Neural progenitor cell (in vitro differentiated cells): ENCODE measurements around the gene UBE2Q2. TPM values are rescaled to one million over a fixed set of nuclear protein-coding genes. Genes with fewer than 3 reads are reported as not detected.
"Not testable (repeated sequence)": the region's sequence is repeated elsewhere in the genome, so short reads cannot be mapped to it uniquely, and the experiment has no call there.

ENCODE experiments used
- DNase-seq: peaks from one replicate; pipeline ENCODE4 v3.0.0-alpha.2; 2016; ENCODE audit warnings: low spot score
- H2AFZ ChIP-seq: fragments of 200-600 bp; sonication (generic); replicated peaks from 2 replicates; pipeline ENCODE4 v1.6.1; 2016; ENCODE audit warnings: antibody characterized with exemption
- H3F3A ChIP-seq: fragments of 200-600 bp; sonication (generic); 2 replicates; pipeline ENCODE4 v1.6.1; 2016; ENCODE audit warnings: antibody characterized with exemption, low read depth
- H3K27ac ChIP-seq: fragments of 200-600 bp; sonication (generic); 2 replicates; pipeline ENCODE4 v1.5.1; 2016; ENCODE audit warnings: mild to moderate bottlenecking
- H3K27me3 ChIP-seq: fragments of 200-600 bp; sonication (generic); 2 replicates; pipeline ENCODE4 v1.6.1; 2016; ENCODE audit warnings: mild to moderate bottlenecking, moderate library complexity
- H3K36me3 ChIP-seq: fragments of 200-600 bp; sonication (generic); 2 replicates; pipeline ENCODE4 v1.5.1; 2016
- H3K4me1 ChIP-seq: fragments of 200-600 bp; sonication (generic); 2 replicates; pipeline ENCODE4 v1.6.1; 2016; ENCODE audit warnings: mixed run types
- H3K4me2 ChIP-seq: fragments of 200-600 bp; sonication (generic); 2 replicates; pipeline ENCODE4 v1.6.1; 2016
- H3K4me3 ChIP-seq: fragments of 200-600 bp; sonication (generic); 2 replicates; pipeline ENCODE4 v1.5.1; 2016
- H3K79me2 ChIP-seq: fragments of 200-600 bp; sonication (generic); 2 replicates; pipeline ENCODE4 v1.6.1; 2016; ENCODE audit warnings: low read depth
- H3K9ac ChIP-seq: fragments of 200-600 bp; sonication (generic); 2 replicates; pipeline ENCODE4 v1.6.1; 2016
- H3K9me3 ChIP-seq: fragments of 200-600 bp; sonication (generic); 2 replicates; pipeline ENCODE4 v1.5.1; 2016; ENCODE audit warnings: low read depth
- H4K20me1 ChIP-seq: fragments of 200-600 bp; sonication (generic); 2 replicates; pipeline ENCODE4 v1.6.1; 2016; ENCODE audit warnings: low read depth
- H3K27ac Mint-ChIP-seq: 3 replicates; pipeline ENCODE4 v1.8.0; 2021; ENCODE audit warnings: mixed read lengths
- H3K27me3 Mint-ChIP-seq: 2 replicates; pipeline ENCODE4 v1.8.0; 2022; ENCODE audit warnings: low read depth, mild to moderate bottlenecking, inconsistent platforms, moderate library complexity, mixed read lengths; ENCODE audit not compliant: insufficient read depth
- H3K36me3 Mint-ChIP-seq: 3 replicates; pipeline ENCODE4 v1.8.0; 2021; ENCODE audit warnings: mixed read lengths
- H3K4me1 Mint-ChIP-seq: 3 replicates; pipeline ENCODE4 v1.8.0; 2021; ENCODE audit warnings: mixed read lengths
- H3K4me3 Mint-ChIP-seq: 3 replicates; pipeline ENCODE4 v1.8.0; 2021; ENCODE audit warnings: mild to moderate bottlenecking, moderate library complexity, mixed read lengths
- H3K9me3 Mint-ChIP-seq: 3 replicates; pipeline ENCODE4 v1.8.0; 2020; ENCODE audit warnings: mixed read lengths
- CTCF ChIP-seq: fragments of 200-600 bp; sonication (generic); IDR thresholded peaks from 2 replicates; pipeline ENCODE4 v1.5.1; 2017; ENCODE audit warnings: antibody characterized with exemption, mild to moderate bottlenecking
- EZH2 ChIP-seq: fragments of 200-600 bp; sonication (generic); IDR thresholded peaks from 2 replicates; pipeline ENCODE4 v1.6.1; 2017; ENCODE audit warnings: antibody characterized with exemption, mild to moderate bottlenecking, moderate library complexity
- EZH2phosphoT487 ChIP-seq: fragments of 200-600 bp; sonication (generic); IDR thresholded peaks from 2 replicates; pipeline ENCODE4 v1.6.1; 2017; ENCODE audit warnings: antibody characterized with exemption
- total RNA-seq: library from RNA; depleted of rRNA; stranded (reverse); fragments of >200 nt; gene quantifications from 2 replicates; pipeline ENCODE4 v1.2.3, GENCODE V29; 2015; ENCODE audit warnings: low replicate concordance

UBE2Q2 gene
- total RNA-seq, 1 donor from 2014 or later: 25.8 TPM

GRCh38 chr15:75844629-75845335, 1.5 kb downstream of the UBE2Q2 start:
- no peaks in the 10 kb centered on the region for H3K9me3 ChIP-seq
- no peak for DNase-seq
- Mint-ChIP-seq H3K27ac (peak overlapping the region; percentile 76), H3K4me3 (peak overlapping the region; percentile 94), H3K36me3 (peaks cover 14% of the 10 kb centered on the region), H3K27me3 (peaks cover 14% of the 10 kb centered on the region), H3K9me3 (no peaks in the 10 kb centered on the region), H3K4me1 (peaks cover 30% of the 10 kb centered on the region)
- H3K79me2 ChIP-seq: peaks cover 57% of the 10 kb centered on the region
- H3K27me3 ChIP-seq: peaks cover 31% of the 10 kb centered on the region
- H4K20me1 ChIP-seq: peaks cover 52% of the 10 kb centered on the region
- H3K36me3 ChIP-seq: no peaks in the 10 kb centered on the region
- no peak overlapping the region for H3K27ac ChIP-seq
- peak overlapping the region; percentile 72 for H3K4me3 ChIP-seq
- peak overlapping the region; percentile 81 for H2AFZ ChIP-seq
- peaks cover 25% of the 10 kb centered on the region for H3K4me1 ChIP-seq
- TF ChIP-seq EZH2phosphoT487 (no peak), EZH2 (no peak), CTCF (no peak)
- peak overlapping the region; percentile 98 for H3K4me2 ChIP-seq
- H3F3A ChIP-seq: peaks cover 37% of the 10 kb centered on the region
- H3K9ac ChIP-seq: no peak overlapping the region

GRCh38 chr15:75849167-75849566, 5.9 kb downstream of the UBE2Q2 start:
- Histone ChIP-seq H2AFZ (no peak overlapping the region), H3F3A (peaks cover 7% of the 10 kb centered on the region), H3K9ac (no peak overlapping the region), H3K4me2 (no peak overlapping the region), H3K27me3 (peaks cover 8% of the 10 kb centered on the region), H3K9me3 (no peaks in the 10 kb centered on the region), H3K27ac (no peak overlapping the region), H3K36me3 (no peaks in the 10 kb centered on the region), H3K4me1 (peaks cover 25% of the 10 kb centered on the region), H4K20me1 (peaks cover 61% of the 10 kb centered on the region), H3K79me2 (peaks cover 94% of the 10 kb centered on the region), H3K4me3 (no peak overlapping the region)
- Mint-ChIP-seq H3K27ac (no peak overlapping the region), H3K4me3 (no peak overlapping the region), H3K9me3 (no peaks in the 10 kb centered on the region), H3K4me1 (peaks cover 25% of the 10 kb centered on the region), H3K27me3 (peaks cover 7% of the 10 kb centered on the region), H3K36me3 (peaks cover 18% of the 10 kb centered on the region)
- TF ChIP-seq CTCF (no peak), EZH2 (no peak), EZH2phosphoT487 (no peak)
- no peak for DNase-seq

GRCh38 chr15:75850708-75851107, 7.5 kb downstream of the UBE2Q2 start:
- H3K27me3 Mint-ChIP-seq: peaks cover 5% of the 10 kb centered on the region
- H3K4me1 Mint-ChIP-seq: peaks cover 10% of the 10 kb centered on the region
- no peak for TF ChIP-seq EZH2
- TF ChIP-seq EZH2phosphoT487: no peak
- TF ChIP-seq CTCF: no peak
- no peaks in the 10 kb centered on the region for H3K27me3 ChIP-seq
- H3K36me3 ChIP-seq: no peaks in the 10 kb centered on the region
- peaks cover 79% of the 10 kb centered on the region for H3K79me2 ChIP-seq
- H3K27ac Mint-ChIP-seq: no peak overlapping the region
- H3K9me3 Mint-ChIP-seq: no peaks in the 10 kb centered on the region
- no peak overlapping the region for H3K4me3 Mint-ChIP-seq
- peaks cover 12% of the 10 kb centered on the region for H3K4me1 ChIP-seq
- no peak overlapping the region for H3K9ac ChIP-seq
- H2AFZ ChIP-seq: no peak overlapping the region
- no peak overlapping the region for H3K4me3 ChIP-seq
- DNase-seq: no peak
- no peak overlapping the region for H3K4me2 ChIP-seq
- H3K9me3 ChIP-seq: no peaks in the 10 kb centered on the region
- peaks cover 5% of the 10 kb centered on the region for H3F3A ChIP-seq
- peaks cover 10% of the 10 kb centered on the region for H3K36me3 Mint-ChIP-seq
- peaks cover 47% of the 10 kb centered on the region for H4K20me1 ChIP-seq
- H3K27ac ChIP-seq: no peak overlapping the region

- H3K79me2 ChIP-seq: peaks cover 70% of the 10 kb centered on the region
- H3K27me3 Mint-ChIP-seq, H3K4me1 Mint-ChIP-seq, H3K36me3 ChIP-seq, H3K27ac Mint-ChIP-seq, H3K4me3 ChIP-seq, H3F3A ChIP-seq, H3K27ac ChIP-seq, H2AFZ ChIP-seq, H3K27me3 ChIP-seq, H3K9ac ChIP-seq, H3K9me3 ChIP-seq, H3K4me3 Mint-ChIP-seq, H3K4me2 ChIP-seq, H3K9me3 Mint-ChIP-seq, DNase-seq: not testable (repeated sequence)
- H3K36me3 Mint-ChIP-seq: peaks cover 11% of the 10 kb centered on the region
- peaks cover 38% of the 10 kb centered on the region for H4K20me1 ChIP-seq
- peaks cover 10% of the 10 kb centered on the region for H3K4me1 ChIP-seq
These were observed 8.3 kb downstream of the UBE2Q2 start for GRCh38 chr15:75851566-75851965.
